Measurements from ENCODE around the gene NRGN.

NRGN gene

DNA sequence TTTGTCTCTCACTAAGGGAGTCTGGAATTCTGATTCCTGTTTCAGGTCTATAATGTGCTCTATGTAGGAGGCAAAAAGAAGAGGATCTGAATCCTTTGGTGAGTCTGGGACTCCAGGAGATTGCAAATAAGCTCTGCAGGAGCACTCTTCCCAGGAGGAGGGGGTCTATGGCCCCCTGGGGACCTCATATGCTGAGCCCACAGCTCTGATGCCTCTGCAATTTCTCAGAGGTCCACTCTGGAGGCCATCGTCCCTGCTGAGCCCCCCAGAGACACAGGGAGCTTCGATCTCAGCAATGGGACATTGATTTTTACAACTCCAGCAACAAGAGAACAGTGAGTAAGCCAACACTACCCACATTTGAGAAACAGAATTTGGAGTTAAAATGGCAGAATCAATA, 20.2 kb upstream of the NRGN start:
- Histone ChIP-seq H3K4me1 (peaks cover 0 to 25% (median 11%) of the 10 kb centered on the region in 4 donors), H3K27ac (no peak overlapping the region), H3K9me3 (no peaks in the 10 kb centered on the region), H3K4me3 (no peak overlapping the region), H3K27me3 (no peaks in the 10 kb centered on the region), H3K36me3 (no peaks in the 10 kb centered on the region)
- no peak for DNase-seq
- intact Hi-C loops (cut with DNase I; ENCODE audit: low total_unique reads): no loop called here
- TF ChIP-seq, protein P1, sequence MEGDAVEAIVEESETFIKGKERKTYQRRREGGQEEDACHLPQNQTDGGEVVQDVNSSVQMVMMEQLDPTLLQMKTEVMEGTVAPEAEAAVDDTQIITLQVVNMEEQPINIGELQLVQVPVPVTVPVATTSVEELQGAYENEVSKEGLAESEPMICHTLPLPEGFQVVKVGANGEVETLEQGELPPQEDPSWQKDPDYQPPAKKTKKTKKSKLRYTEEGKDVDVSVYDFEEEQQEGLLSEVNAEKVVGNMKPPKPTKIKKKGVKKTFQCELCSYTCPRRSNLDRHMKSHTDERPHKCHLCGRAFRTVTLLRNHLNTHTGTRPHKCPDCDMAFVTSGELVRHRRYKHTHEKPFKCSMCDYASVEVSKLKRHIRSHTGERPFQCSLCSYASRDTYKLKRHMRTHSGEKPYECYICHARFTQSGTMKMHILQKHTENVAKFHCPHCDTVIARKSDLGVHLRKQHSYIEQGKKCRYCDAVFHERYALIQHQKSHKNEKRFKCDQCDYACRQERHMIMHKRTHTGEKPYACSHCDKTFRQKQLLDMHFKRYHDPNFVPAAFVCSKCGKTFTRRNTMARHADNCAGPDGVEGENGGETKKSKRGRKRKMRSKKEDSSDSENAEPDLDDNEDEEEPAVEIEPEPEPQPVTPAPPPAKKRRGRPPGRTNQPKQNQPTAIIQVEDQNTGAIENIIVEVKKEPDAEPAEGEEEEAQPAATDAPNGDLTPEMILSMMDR (IDR thresholded peaks at IDR 0.05): no peak

DNA sequence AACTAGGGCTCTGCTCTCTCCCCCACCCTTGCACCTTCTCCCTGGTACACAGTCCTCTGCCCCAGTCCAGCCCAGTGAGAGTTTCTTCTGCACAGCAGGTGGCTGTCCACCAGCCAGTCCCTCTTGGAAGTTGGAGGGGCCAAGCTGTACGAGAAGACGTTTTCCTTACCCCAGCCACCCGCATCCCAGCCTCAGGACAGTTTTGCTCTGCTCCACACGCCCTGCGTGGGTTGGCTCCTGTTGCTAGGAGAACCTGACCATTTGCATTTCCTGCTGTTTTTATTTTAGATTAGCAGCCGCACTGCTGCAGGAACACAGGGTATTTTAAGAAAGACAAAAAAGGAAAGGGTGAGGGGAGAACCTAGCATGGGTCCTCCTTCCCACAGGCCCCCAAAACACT, 17.6 kb upstream of the NRGN start:
- H3K27me3 ChIP-seq: no peaks in the 10 kb centered on the region

DNA sequence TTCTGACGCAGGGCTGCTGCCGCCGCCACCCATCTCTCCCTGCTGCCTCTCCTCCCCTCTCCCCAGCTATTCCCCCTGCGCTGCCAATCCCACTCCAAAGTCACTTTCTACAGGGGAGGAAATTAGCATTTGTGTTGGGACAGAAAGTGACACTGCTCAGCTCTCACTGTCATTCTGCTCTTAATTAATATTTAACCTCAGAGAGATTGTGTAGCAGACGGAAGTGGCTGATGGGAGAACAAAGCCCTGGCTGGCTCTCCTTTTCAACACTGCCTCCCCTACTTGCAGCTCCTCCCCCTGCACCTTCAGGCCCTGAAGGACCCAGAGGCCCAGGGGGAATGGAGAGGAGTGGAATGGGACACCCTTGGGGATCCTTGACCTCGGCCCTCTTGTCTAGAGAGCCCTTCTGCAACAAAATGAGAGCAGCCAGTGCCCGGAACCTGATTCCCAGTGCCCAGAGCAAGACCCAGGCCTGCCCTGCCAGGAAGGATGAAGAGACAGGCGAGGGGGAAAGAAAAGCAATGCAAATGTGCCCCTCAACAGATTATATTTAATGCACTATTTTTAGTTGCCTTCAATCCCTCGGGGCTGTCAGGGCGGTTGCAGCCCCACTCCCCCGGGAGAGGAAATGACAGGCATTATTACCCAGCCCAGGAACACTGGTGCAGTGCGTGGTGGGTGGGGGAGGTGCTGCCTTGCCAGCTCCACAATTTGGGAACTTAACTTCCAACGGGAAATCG, 14.6 kb upstream of the NRGN start:
- H3K4me3 ChIP-seq: no peak overlapping the region
- H3K4me1 ChIP-seq: peaks cover 5 to 25% (median 17%) of the 10 kb centered on the region in 4 donors
- H3K27ac ChIP-seq: peak overlapping the region; percentile 45 to 58
- no peaks in the 10 kb centered on the region for H3K36me3 ChIP-seq
- TF ChIP-seq, protein P1 (IDR thresholded peaks at IDR 0.05): no peak
- H3K9me3 ChIP-seq: no peaks in the 10 kb centered on the region
- DNase-seq: peak in 1 of 2 donors; percentile 85
- no peaks in the 10 kb centered on the region for H3K27me3 ChIP-seq
- intact Hi-C loops (cut with DNase I; ENCODE audit: low total_unique reads): no loop called here

More for the DNA sequence above, 17.6 kb upstream of the NRGN start:
- Histone ChIP-seq H3K4me3 (no peak overlapping the region), H3K27ac (no peak overlapping the region), H3K9me3 (no peaks in the 10 kb centered on the region), H3K36me3 (no peaks in the 10 kb centered on the region), H3K4me1 (peaks cover 5 to 39% (median 28%) of the 10 kb centered on the region in 4 donors)
- TF ChIP-seq, protein P1 (IDR thresholded peaks at IDR 0.05): no peak
- no peak for DNase-seq
- intact Hi-C loops (cut with DNase I; ENCODE audit: low total_unique reads): no loop called here

DNA sequence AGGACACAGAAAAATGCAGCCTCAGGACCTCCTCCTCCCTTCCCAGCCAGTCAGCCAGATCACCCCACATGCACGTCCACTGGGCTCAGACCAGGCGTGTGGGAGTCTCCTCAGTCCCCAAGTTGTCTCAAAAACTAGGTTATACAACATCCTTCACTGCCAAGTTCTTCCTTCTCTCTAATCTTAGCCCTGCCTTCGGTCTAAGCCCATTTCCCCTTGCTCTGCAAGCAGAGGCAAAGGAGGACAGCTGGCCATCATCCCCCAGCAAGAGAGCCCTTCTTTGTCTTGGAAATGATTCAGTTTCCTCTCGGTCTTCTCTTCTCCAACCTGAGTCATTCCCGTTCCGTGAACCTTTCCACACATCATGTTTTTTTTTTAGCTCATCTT, 14.0 kb upstream of the NRGN start:
- Histone ChIP-seq H3K4me3 (no peak overlapping the region), H3K36me3 (no peaks in the 10 kb centered on the region), H3K27ac (peak overlapping the region; percentile 45 to 58), H3K4me1 (peaks cover 5 to 25% (median 17%) of the 10 kb centered on the region in 4 donors), H3K27me3 (no peaks in the 10 kb centered on the region), H3K9me3 (no peaks in the 10 kb centered on the region)
- DNase-seq: no peak
- TF ChIP-seq, protein P1 (IDR thresholded peaks at IDR 0.05): no peak
- intact Hi-C loops (cut with DNase I; ENCODE audit: low total_unique reads): no loop called here

DNA sequence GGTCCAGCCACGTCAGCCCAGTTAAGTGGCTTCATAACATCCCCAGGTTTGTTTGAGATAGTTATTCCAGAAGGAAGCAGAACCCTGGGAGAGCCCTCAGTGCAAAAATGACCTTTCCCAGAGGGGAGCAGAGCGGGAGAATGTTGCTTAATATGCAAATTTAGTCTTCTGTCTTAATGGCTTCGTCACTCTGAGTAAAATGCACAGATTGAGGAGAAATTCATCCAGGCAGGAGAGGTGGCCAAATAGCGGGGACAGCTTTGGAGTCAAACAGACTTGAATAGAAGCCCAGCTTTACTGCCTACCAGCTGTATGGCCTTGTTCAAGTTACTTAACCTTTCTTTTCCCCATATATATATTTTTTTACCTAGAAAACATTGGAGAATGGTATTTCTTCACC, 12.3 kb upstream of the NRGN start:
- no peak overlapping the region for H3K27ac ChIP-seq
- H3K27me3 ChIP-seq: no peaks in the 10 kb centered on the region
- TF ChIP-seq, protein P1 (IDR thresholded peaks at IDR 0.05): no peak
- DNase-seq: no peak
- peaks cover 5 to 23% (median 17%) of the 10 kb centered on the region in 4 donors for H3K4me1 ChIP-seq
- no peak overlapping the region for H3K4me3 ChIP-seq
- no peaks in the 10 kb centered on the region for H3K9me3 ChIP-seq
- no peaks in the 10 kb centered on the region for H3K36me3 ChIP-seq
- intact Hi-C loops (cut with DNase I; ENCODE audit: low total_unique reads): no loop called here

All from tibial artery (tissue), 4 donors.